ENCODE data around the gene SRMS. TPM values are rescaled to one million over a fixed set of nuclear protein-coding genes. Genes with fewer than 3 reads are reported as not detected.

SRMS gene
- total and polyA plus RNA-seq, 7 donors, result 0.19 to 2.4 TPM; not detected in 5

DNA sequence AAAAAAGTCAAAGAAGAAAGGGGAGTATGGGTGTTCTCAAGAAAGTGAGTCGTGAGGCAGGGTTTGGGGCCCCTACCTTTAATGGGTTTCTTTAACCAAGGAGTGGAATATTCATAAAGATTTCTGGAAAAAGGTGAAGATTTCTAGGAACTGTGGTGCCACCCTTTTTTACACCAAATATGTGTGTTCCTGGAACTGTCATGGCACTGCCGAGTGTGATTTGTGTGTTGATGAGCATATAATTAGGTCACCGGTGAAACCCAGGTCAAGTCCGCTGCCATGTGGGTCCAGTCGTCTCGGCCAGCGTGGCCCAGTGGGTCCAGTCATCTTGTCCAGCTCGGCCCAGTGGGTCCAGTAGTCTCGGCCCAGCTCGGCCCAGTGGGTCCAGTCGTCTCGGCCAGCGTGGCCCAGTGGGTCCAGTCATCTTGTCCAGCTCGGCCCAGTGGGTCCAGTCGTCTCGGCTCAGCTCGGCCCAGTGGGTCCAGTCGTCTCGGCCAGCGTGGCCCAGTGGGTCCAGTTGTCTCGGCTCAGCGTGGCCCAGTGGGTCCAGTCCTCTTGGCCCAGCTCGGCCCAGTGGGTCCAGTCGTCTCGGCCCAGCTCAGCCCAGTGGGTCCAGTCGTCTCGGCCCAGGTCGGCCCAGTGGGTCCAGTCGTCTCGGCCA lies 40.3 kb downstream of the SRMS start:
- peaks cover 0 to 2% (median 0%) of the 10 kb centered on the region in 4 donors for H3K4me1 ChIP-seq
- no peak for DNase-seq
- WGBS, 2 donors, result 91 to 92% methylated on average over 30 of the region's 30 CpGs
- H3K27me3 ChIP-seq, result peaks cover 0 to 35% (median 12%) of the 10 kb centered on the region in 3 donors
- intact Hi-C loops (cut with DNase I), result no loop called here
- no peak overlapping the region for H3K4me3 ChIP-seq
- no peaks in the 10 kb centered on the region for H3K36me3 ChIP-seq
- peaks cover 0 to 6% (median 2%) of the 10 kb centered on the region in 4 donors for H3K9me3 ChIP-seq
- TF ChIP-seq POLR2A (IDR thresholded peaks at IDR 0.05), result no peak
- TF ChIP-seq POLR2AphosphoS5 (IDR thresholded peaks at IDR 0.05), result no peak
- no peak for TF ChIP-seq EP300 (IDR thresholded peaks at IDR 0.05)
- no peak for TF ChIP-seq CTCF (IDR thresholded peaks at IDR 0.05)
- no peak overlapping the region for H3K27ac ChIP-seq

- no peaks in the 10 kb centered on the region for H3K36me3 ChIP-seq
- 83 to 92% methylated on average over 12 of the region's 12 CpGs for WGBS, 2 donors
- TF ChIP-seq POLR2AphosphoS5 (IDR thresholded peaks at IDR 0.05), result no peak
- TF ChIP-seq EP300 (IDR thresholded peaks at IDR 0.05), result no peak
- TF ChIP-seq CTCF (IDR thresholded peaks at IDR 0.05), result no peak
- TF ChIP-seq POLR2A (IDR thresholded peaks at IDR 0.05), result no peak
- H3K4me1 ChIP-seq, result peaks cover 0 to 7% (median 3%) of the 10 kb centered on the region in 4 donors
- peaks cover 0 to 6% (median 2%) of the 10 kb centered on the region in 4 donors for H3K9me3 ChIP-seq
- H3K27me3 ChIP-seq, result peaks cover 0 to 43% (median 13%) of the 10 kb centered on the region in 3 donors
- no peak for DNase-seq
- H3K4me3 ChIP-seq, result no peak overlapping the region
- intact Hi-C loops (cut with DNase I), result no loop called here
- H3K27ac ChIP-seq, result no peak overlapping the region
Measured at GRCh38 chr20:63505723-63506122, 41.8 kb downstream of the SRMS start.

- intact Hi-C loops (cut with DNase I), result no loop called here
- 86 to 89% methylated on average over 8 of the region's 8 CpGs for WGBS, 2 donors
- Histone ChIP-seq H3K4me1 (peaks cover 0 to 7% (median 3%) of the 10 kb centered on the region in 4 donors), H3K27ac (no peak overlapping the region), H3K36me3 (no peaks in the 10 kb centered on the region), H3K9me3 (peaks cover 0 to 6% (median 2%) of the 10 kb centered on the region in 4 donors), H3K27me3 (peaks cover under 1 to 45% (median 17%) of the 10 kb centered on the region in 3 donors), H3K4me3 (no peak overlapping the region)
- TF ChIP-seq EP300 (IDR thresholded peaks at IDR 0.05), result no peak
- no peak for TF ChIP-seq CTCF (IDR thresholded peaks at IDR 0.05)
- TF ChIP-seq POLR2A (IDR thresholded peaks at IDR 0.05), result no peak
- no peak for TF ChIP-seq POLR2AphosphoS5 (IDR thresholded peaks at IDR 0.05)
- no peak for DNase-seq
Measured at GRCh38 chr20:63505281-63505680, 42.3 kb downstream of the SRMS start.

DNA sequence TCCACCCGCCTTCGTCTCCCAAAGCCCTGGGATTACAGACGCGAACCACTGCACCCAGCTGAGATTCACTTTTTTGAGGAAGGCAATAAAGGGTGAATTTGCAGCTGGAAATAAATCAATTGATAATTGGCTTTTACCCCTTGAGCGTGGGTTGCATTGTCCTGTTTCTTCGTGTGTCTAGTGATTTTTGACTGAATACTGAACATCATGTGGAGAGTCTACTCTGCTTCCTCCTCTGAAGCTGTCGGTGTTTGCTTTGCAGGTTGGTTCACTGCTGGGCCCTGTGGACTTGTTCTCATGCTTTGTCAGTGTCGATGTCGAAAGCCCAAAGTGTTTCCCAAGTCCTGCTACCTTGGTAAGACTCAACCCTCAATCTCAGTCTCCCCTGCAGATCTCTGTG lies 42.9 kb downstream of the SRMS start:
- no peak overlapping the region for H3K27ac ChIP-seq
- intact Hi-C loops (cut with DNase I), result no loop called here
- peaks cover 0 to 6% (median 2%) of the 10 kb centered on the region in 4 donors for H3K9me3 ChIP-seq
- TF ChIP-seq POLR2A (IDR thresholded peaks at IDR 0.05) (no peak), CTCF (IDR thresholded peaks at IDR 0.05) (no peak), EP300 (IDR thresholded peaks at IDR 0.05) (no peak), POLR2AphosphoS5 (IDR thresholded peaks at IDR 0.05) (no peak)
- H3K36me3 ChIP-seq, result no peaks in the 10 kb centered on the region
- DNase-seq, result no peak
- H3K4me3 ChIP-seq, result no peak overlapping the region
- peaks cover 7 to 45% (median 22%) of the 10 kb centered on the region in 3 donors for H3K27me3 ChIP-seq
- peaks cover 0 to 10% (median 5%) of the 10 kb centered on the region in 4 donors for H3K4me1 ChIP-seq
- 86 to 89% methylated on average over 9 of the region's 9 CpGs for WGBS, 2 donors
